T-helper 1 cell treated with Interleukin-12 subunit alpha and Interleukin-12 subunit beta and Interleukin-4 antibody, amounts not matched to agents 30 ng/mL and 1 ng/mL, for 36 hours (primary cell): Measurements from ENCODE around the gene RAE1. TPM values are rescaled to one million over a fixed set of nuclear protein-coding genes. Genes with fewer than 3 reads are reported as not detected.

ENCODE experiments used
- total RNA-seq: library from RNA; stranded (reverse); gene quantifications from 2 replicates; pipeline ENCODE4 v1.2.3, GENCODE V29; 2022

RAE1 gene
- total RNA-seq, 1 donor from 2014 or later, result 37.2 TPM

Other genes with a start within 250 kb of the RAE1 start
- gene BMP7, start 84.6 kb upstream of the RAE1 start, total RNA-seq, result 0.80 TPM in 1 of 2 replicates, not detected in the other
- not detected in 2 replicates for gene SPO11, start 21.5 kb upstream of the RAE1 start, total RNA-seq
- gene RBM38, start 40.1 kb downstream of the RAE1 start, total RNA-seq, result 56.3 and 58.7 TPM in 2 replicates
- not detected in 2 replicates for gene CTCFL, start 173.9 kb downstream of the RAE1 start, total RNA-seq
- not detected in 2 replicates for gene PCK1, start 209.9 kb downstream of the RAE1 start, total RNA-seq